Measurements from ENCODE around the gene NRP1.

GRCh38 chr10:33179067-33179466 is 155.4 kb downstream of the NRP1 start:
- TF ChIP-seq CTCF (conservative IDR thresholded peaks at IDR 0.05; ENCODE audit: low read depth, low read length) (no peak), EZH2 (IDR thresholded peaks at IDR 0.05; ENCODE audit: low read length, unreplicated experiment) (no peak)

Measured in PC-3 (cell line).